ENCODE data around the gene DPP6. TPM values are rescaled to one million over a fixed set of nuclear protein-coding genes. Genes with fewer than 3 reads are reported as not detected.

Gene DPP6
- total and polyA plus RNA-seq, 9 of the 15 experiments (the other 6 are each of a cell fraction or from before 2014, with no cell fraction given), result not detected

GRCh38 chr7:154777489-154777888, 725.3 kb downstream of the DPP6 start:
- ChIA-PET CTCF (ENCODE audit: low intra/inter-chr PET ratio) (no interaction called here), POLR2A (interaction anchor here (0.6 kb wide), 2 partner anchors 95 to 306 kb away, joined by 3 read pairs; no protein-coding TSS in a partner anchor)
- in situ Hi-C loops (cut with MboI) (loop anchor here (25.0 kb wide), 1 partner anchor 715 kb away; the partner anchor contains the start of gene DPP6), intact Hi-C loops (cut with micrococcal nuclease) (no loop called here)
- H3K4me1 ChIP-seq (replicated peaks in 1 of 2; ENCODE audit: control insufficient read depth in 2 of 2, insufficient read depth in 2 of 2, low read length in 2 of 2), result no peaks in the 10 kb centered on the region
- DNase-seq (ENCODE audit: extremely low read depth in 1 of 4, low spot score in 3 of 4), result no peak
- H2AFZ ChIP-seq (ENCODE audit: low read depth, low read length), result no peak overlapping the region
- TF ChIP-seq OTX1 (CRISPR knock-in tag; IDR thresholded peaks at IDR 0.05) (no peak), MITF (IDR thresholded peaks at IDR 0.05) (no peak)
- TF ChIP-seq, protein P1, sequence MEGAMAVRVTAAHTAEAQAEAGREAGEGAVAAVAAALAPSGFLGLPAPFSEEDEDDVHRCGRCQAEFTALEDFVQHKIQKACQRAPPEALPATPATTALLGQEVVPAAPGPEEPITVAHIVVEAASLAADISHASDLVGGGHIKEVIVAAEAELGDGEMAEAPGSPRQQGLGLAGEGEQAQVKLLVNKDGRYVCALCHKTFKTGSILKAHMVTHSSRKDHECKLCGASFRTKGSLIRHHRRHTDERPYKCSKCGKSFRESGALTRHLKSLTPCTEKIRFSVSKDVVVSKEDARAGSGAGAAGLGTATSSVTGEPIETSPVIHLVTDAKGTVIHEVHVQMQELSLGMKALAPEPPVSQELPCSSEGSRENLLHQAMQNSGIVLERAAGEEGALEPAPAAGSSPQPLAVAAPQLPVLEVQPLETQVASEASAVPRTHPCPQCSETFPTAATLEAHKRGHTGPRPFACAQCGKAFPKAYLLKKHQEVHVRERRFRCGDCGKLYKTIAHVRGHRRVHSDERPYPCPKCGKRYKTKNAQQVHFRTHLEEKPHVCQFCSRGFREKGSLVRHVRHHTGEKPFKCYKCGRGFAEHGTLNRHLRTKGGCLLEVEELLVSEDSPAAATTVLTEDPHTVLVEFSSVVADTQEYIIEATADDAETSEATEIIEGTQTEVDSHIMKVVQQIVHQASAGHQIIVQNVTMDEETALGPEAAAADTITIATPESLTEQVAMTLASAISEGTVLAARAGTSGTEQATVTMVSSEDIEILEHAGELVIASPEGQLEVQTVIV (CRISPR knock-in tag; IDR thresholded peaks at IDR 0.05; ENCODE audit: borderline replicate concordance), result no peak
- H3K9ac ChIP-seq (ENCODE audit: insufficient read depth in 1 of 2, low read depth in 2 of 2, low read length in 2 of 2), result no peak overlapping the region
- H3K27me3 ChIP-seq (ENCODE audit: control insufficient read depth in 2 of 2, insufficient read depth in 2 of 2, low read length in 2 of 2), result peaks cover 2 to 8% of the 10 kb centered on the region in 2 experiments; a peak in 4 of 5 replicates
- H3K9me1 ChIP-seq (ENCODE audit: control insufficient read depth, insufficient read depth, low read length), result no peaks in the 10 kb centered on the region
- 2% methylated on average over 13 of the region's 13 CpGs for WGBS (ENCODE audit: insufficient coverage, low coverage, missing lambda C conversion rate)
- no peak for ATAC-seq
- no peaks in the 10 kb centered on the region for H3K9me3 ChIP-seq (replicated peaks; ENCODE audit: control insufficient read depth, insufficient read depth, low read depth, low read length)
- FAIRE-seq, result no peak
- no TSS peak for BruUV-seq (replicated peaks)
- no peaks in the 10 kb centered on the region for H4K20me1 ChIP-seq (replicated peaks; ENCODE audit: control insufficient read depth, insufficient read depth, low read length)
- H3K27ac ChIP-seq (ENCODE audit: extremely low read depth, low read depth, low read length), result no peak overlapping the region
- no peak overlapping the region for H3K4me2 ChIP-seq (ENCODE audit: insufficient read depth, low read length)
- H3K4me3 ChIP-seq, result no peak overlapping the region
- H3K36me3 ChIP-seq (ENCODE audit: control insufficient read depth, insufficient read depth, low read length), result no peaks in the 10 kb centered on the region
- no peaks in the 10 kb centered on the region for H3K79me2 ChIP-seq (ENCODE audit: control insufficient read depth, insufficient read depth, low read length)
